H1 (cell line): ENCODE results near the gene ADAM12. TPM values are rescaled to one million over a fixed set of nuclear protein-coding genes. Genes with fewer than 3 reads are reported as not detected.

ENCODE experiments used
- CTCF ChIA-PET: fragments of 300-600 bp; sonication (Branson Sonifier 250); formaldehyde crosslinking; loops from one replicate; lab custom pipeline; 2021; ENCODE audit not compliant: partially characterized antibody; lab: Charles Lee
- POLR2A ChIA-PET: fragments of 300-600 bp; sonication (Branson Sonifier 250); formaldehyde crosslinking; loops from one replicate; lab custom pipeline; 2021; ENCODE audit warnings: inconsistent platforms; ENCODE audit not compliant: partially characterized antibody; lab: Charles Lee
- DNase-seq, 2 experiments: peaks; one replicate each; pipeline versions ENCODE4 v3.0.0 to v3.0.0-alpha.2; 2010 to 2022; ENCODE audit warnings: low spot score in 2 of 2, low read depth in 1 of 2, mixed read lengths in 1 of 2
- FAIRE-seq: peaks from 2 replicates; lab custom pipeline; 2011; peaks lifted over from hg19 to GRCh38; lab: Jason Lieb, UNC
- H2AFZ ChIP-seq: 2 replicates; pipeline ENCODE4 v1.8.1; 2012; ENCODE audit warnings: low read length, inconsistent platforms
- H2AK5ac ChIP-seq: 2 replicates; pipeline ENCODE4 v1.6.1; 2013; ENCODE audit warnings: low read depth, low read length
- H2BK120ac ChIP-seq: replicated peaks from 2 replicates; pipeline ENCODE3; 2013; ENCODE audit warnings: low read depth, low read length, inconsistent platforms
- H2BK12ac ChIP-seq: 2 replicates; pipeline ENCODE4 v1.6.1; 2013; ENCODE audit warnings: low read depth, low read length
- H2BK15ac ChIP-seq: 2 replicates; pipeline ENCODE4 v1.6.1; 2013; ENCODE audit warnings: low read length
- H2BK20ac ChIP-seq: 2 replicates; pipeline ENCODE4 v1.6.1; 2013; ENCODE audit warnings: low read length
- H2BK5ac ChIP-seq: 2 replicates; pipeline ENCODE4 v1.6.1; 2013; ENCODE audit warnings: low read depth, low read length
- H3K14ac ChIP-seq: 2 replicates; pipeline ENCODE4 v1.6.1; 2013; ENCODE audit warnings: inconsistent platforms; ENCODE audit not compliant: insufficient read length
- H3K18ac ChIP-seq: 2 replicates; pipeline ENCODE4 v1.6.1; 2013; ENCODE audit warnings: low read length; ENCODE audit errors: extremely low read depth
- H3K23ac ChIP-seq: 2 replicates; pipeline ENCODE4 v1.6.1; 2013; ENCODE audit warnings: inconsistent platforms; ENCODE audit not compliant: insufficient read length
- H3K23me2 ChIP-seq: 2 replicates; pipeline ENCODE4 v1.6.1; 2013; ENCODE audit warnings: low read depth, low read length
- H3K27ac ChIP-seq: 2 replicates; pipeline ENCODE4 v1.6.1; 2011; ENCODE audit warnings: low read depth, low read length, inconsistent platforms
- H3K27me3 ChIP-seq, 4 experiments: replicated peaks in 1 of 4; 1 replicate in 1 of 4; 2 replicates in 3 of 4; pipeline versions ENCODE4 v1.6.1 to v1.8.1; 2011 to 2013; ENCODE audit warnings: low read length in 3 of 4, mild to moderate bottlenecking in 3 of 4, inconsistent platforms in 2 of 4, mixed read lengths in 2 of 4, moderate library complexity in 1 of 4; ENCODE audit not compliant: control insufficient read depth in 3 of 4, insufficient read depth in 3 of 4; ENCODE audit errors: extremely low read depth in 1 of 4
- H3K36me3 ChIP-seq, 4 experiments: 2 replicates each; pipeline versions ENCODE4 v1.6.1 to v1.8.1; 2011 to 2013; ENCODE audit warnings: mild to moderate bottlenecking in 4 of 4, low read length in 3 of 4, moderate library complexity in 2 of 4, control low read depth in 1 of 4, inconsistent platforms in 1 of 4; ENCODE audit not compliant: insufficient read depth in 4 of 4, control insufficient read depth in 2 of 4
- H3K4ac ChIP-seq: replicated peaks from 2 replicates; pipeline ENCODE3; 2013; ENCODE audit warnings: low read length, low read depth, mixed read lengths, inconsistent platforms; ENCODE audit not compliant: insufficient read length
- H3K4me1 ChIP-seq, 4 experiments: replicated peaks in 1 of 4; 1 replicate in 1 of 4; 2 replicates in 3 of 4; pipeline versions ENCODE4 v1.6.1 to v1.8.1; 2011 to 2013; ENCODE audit warnings: low read length in 3 of 4, inconsistent platforms in 2 of 4, mixed read lengths in 1 of 4; ENCODE audit not compliant: insufficient read depth in 4 of 4, control insufficient read depth in 3 of 4
- H3K4me2 ChIP-seq, 2 experiments: 2 replicates each; pipeline versions ENCODE4 v1.6.1 to v1.8.1; 2011 to 2013; ENCODE audit warnings: low read depth in 2 of 2, low read length in 2 of 2, control low read depth in 1 of 2, inconsistent platforms in 1 of 2, mild to moderate bottlenecking in 1 of 2; ENCODE audit not compliant: insufficient read depth in 1 of 2
- H3K4me3 ChIP-seq, 4 experiments: fragments of 200-600, 300-600 bp in 1 of 4; sonication (generic), shearing (Covaris generic), sonication (Bioruptor Twin) in 1 of 4; 2 replicates each; pipeline versions ENCODE4 v1.5.1 to v1.8.1; 2011 to 2016; ENCODE audit warnings: low read length in 4 of 4, low read depth in 3 of 4, control low read depth in 2 of 4, inconsistent platforms in 2 of 4, mild to moderate bottlenecking in 2 of 4, mixed read lengths in 1 of 4, moderate library complexity in 1 of 4; ENCODE audit not compliant: insufficient read depth in 2 of 4; ENCODE audit errors: extremely low read depth in 1 of 4
- H3K56ac ChIP-seq: replicated peaks from 2 replicates; pipeline ENCODE3; 2013; ENCODE audit warnings: low read depth, mild to moderate bottlenecking, mixed read lengths, low read length, inconsistent platforms; ENCODE audit not compliant: insufficient read length
- H3K79me1 ChIP-seq: 2 replicates; pipeline ENCODE4 v1.6.1; 2013; ENCODE audit warnings: low read depth, low read length, control low read depth
- H3K79me2 ChIP-seq, 2 experiments: 2 replicates each; pipeline versions ENCODE4 v1.6.1 to v1.8.1; 2012 to 2013; ENCODE audit warnings: low read length in 2 of 2, mild to moderate bottlenecking in 2 of 2, inconsistent platforms in 1 of 2; ENCODE audit not compliant: insufficient read depth in 2 of 2, control insufficient read depth in 1 of 2
- H3K9ac ChIP-seq, 4 experiments: replicated peaks in 1 of 4; 1 replicate in 1 of 4; 2 replicates in 3 of 4; pipeline versions ENCODE4 v1.6.1 to v1.8.1; 2011 to 2013; ENCODE audit warnings: low read depth in 3 of 4, low read length in 3 of 4, control low read depth in 2 of 4, mild to moderate bottlenecking in 2 of 4, moderate library complexity in 2 of 4, inconsistent platforms in 1 of 4; ENCODE audit errors: extremely low read depth in 1 of 4
- H3K9me3 ChIP-seq, 2 experiments: 2 replicates each; pipeline versions ENCODE4 v1.6.1 to v1.8.1; 2012 to 2013; ENCODE audit warnings: mild to moderate bottlenecking in 2 of 2, moderate library complexity in 2 of 2, control low read depth in 1 of 2, inconsistent platforms in 1 of 2, low read depth in 1 of 2, low read length in 1 of 2, mixed read lengths in 1 of 2; ENCODE audit not compliant: insufficient read depth in 2 of 2
- H4K20me1 ChIP-seq, 2 experiments: replicated peaks in 1 of 2; 2 replicates each; pipeline versions ENCODE3 to v1.8.1; 2011 to 2013; ENCODE audit warnings: inconsistent platforms in 2 of 2, low read length in 2 of 2, mild to moderate bottlenecking in 1 of 2; ENCODE audit not compliant: insufficient read depth in 2 of 2, control insufficient read depth in 1 of 2
- H4K5ac ChIP-seq: 2 replicates; pipeline ENCODE4 v1.6.1; 2013; ENCODE audit warnings: low read length, low read depth, mixed read lengths, inconsistent platforms; ENCODE audit not compliant: insufficient read length
- H4K8ac ChIP-seq: 2 replicates; pipeline ENCODE4 v1.8.0; 2013; ENCODE audit warnings: mild to moderate bottlenecking, moderate library complexity, low read length, inconsistent platforms; ENCODE audit not compliant: insufficient read depth; ENCODE audit errors: extremely low read depth
- H4K91ac ChIP-seq: replicated peaks from 2 replicates; pipeline ENCODE3; 2013; ENCODE audit warnings: low read length, mixed read lengths, inconsistent platforms; ENCODE audit not compliant: insufficient read length
- CHD1 ChIP-seq: IDR thresholded peaks from 2 replicates; pipeline ENCODE4 v1.6.1; 2012; ENCODE audit warnings: low read depth, low read length, improper control_type of control experiment
- CTBP2 ChIP-seq: IDR thresholded peaks from 2 replicates; pipeline ENCODE4 v1.7.0; 2011; ENCODE audit warnings: borderline replicate concordance, mild to moderate bottlenecking, moderate library complexity, mixed read lengths, low read length; ENCODE audit not compliant: insufficient read depth, insufficient read length
- RXRA ChIP-seq: IDR thresholded peaks from 2 replicates; pipeline ENCODE4 v1.6.1; 2011; ENCODE audit warnings: low read depth, mild to moderate bottlenecking, low read length, moderate library complexity; ENCODE audit not compliant: insufficient read depth
- WGBS, 2 experiments: shearing (Covaris generic) in 1 of 2; methylation state at CpG; one replicate each; pipeline versions ENCODE4 v1.1.6 to v1.1.7; 2013 to 2015; ENCODE audit warnings: low lambda C conversion rate in 2 of 2, mixed read lengths in 2 of 2, inconsistent platforms in 1 of 2, low coverage in 1 of 2, missing lambda C conversion rate in 1 of 2; ENCODE audit not compliant: insufficient replicate concordance in 2 of 2, insufficient coverage in 1 of 2, insufficient read length in 1 of 2; ENCODE audit errors: extremely low coverage in 1 of 2, missing lambda C conversion rate in 1 of 2; 5-methylcytosine and 5-hydroxymethylcytosine counted together
- polyA plus RNA-seq, 7 experiments: library from polyadenylated mRNA; depleted of rRNA in 3 of 7; stranded (reverse) in 5 of 7; unstranded in 2 of 7; fragments of >200 nt in 5 of 7; fragments of 200-250 nt in 2 of 7; gene quantifications; 1 replicate in 5 of 7; 2 replicates in 1 of 7; 4 replicates in 1 of 7; pipeline versions ENCODE4 v1.2.1 to v1.2.3, GENCODE V29; 2011 to 2013; ENCODE audit warnings: missing spikeins in 2 of 7, mixed read lengths in 2 of 7
- total RNA-seq: library from RNA; stranded (reverse); fragmentation: NEBNext Ultra II Directional; extraction: Animal tissue kit (Norgen Biotek cat#: 25700); gene quantifications from 2 replicates; pipeline ENCODE4 v1.2.1, GENCODE V29; 2021
- TF ChIP-seq, protein P1 (sequence below): IDR thresholded peaks from 2 replicates; pipeline ENCODE4 v1.6.1; 2011; ENCODE audit warnings: low read length, improper control_type of control experiment

ADAM12 gene
- total and polyA plus RNA-seq, 2 of the 8 experiments (the other 6 are each of a cell fraction or from before 2014, with no cell fraction given) = 0.07 to 0.17 TPM

DNA sequence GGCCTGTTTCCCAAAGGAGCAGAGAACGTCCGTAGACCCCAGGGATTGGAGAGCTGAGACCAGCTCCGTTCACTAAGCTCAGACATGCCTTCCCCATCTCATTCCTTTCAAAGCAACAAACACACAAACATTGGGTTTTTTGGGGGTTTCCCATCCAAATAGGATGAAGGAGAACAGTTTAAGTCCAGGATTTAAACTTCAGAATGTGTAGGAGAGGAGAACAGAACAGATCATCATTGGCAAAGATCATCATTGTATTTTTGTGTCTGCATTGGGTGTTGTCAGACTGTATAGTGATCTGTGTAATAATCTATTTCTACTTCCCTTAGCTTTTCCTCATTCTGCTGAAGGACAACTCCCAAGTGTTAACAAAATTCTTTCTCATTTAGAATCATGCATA lies 314.0 kb downstream of the ADAM12 start:
- no peak for DNase-seq
- H3K27ac ChIP-seq = no peak overlapping the region
- H2AFZ ChIP-seq = no peak overlapping the region
- CTCF ChIA-PET = no interaction called here
- no peak for TF ChIP-seq CHD1
- TF ChIP-seq, protein P1, sequence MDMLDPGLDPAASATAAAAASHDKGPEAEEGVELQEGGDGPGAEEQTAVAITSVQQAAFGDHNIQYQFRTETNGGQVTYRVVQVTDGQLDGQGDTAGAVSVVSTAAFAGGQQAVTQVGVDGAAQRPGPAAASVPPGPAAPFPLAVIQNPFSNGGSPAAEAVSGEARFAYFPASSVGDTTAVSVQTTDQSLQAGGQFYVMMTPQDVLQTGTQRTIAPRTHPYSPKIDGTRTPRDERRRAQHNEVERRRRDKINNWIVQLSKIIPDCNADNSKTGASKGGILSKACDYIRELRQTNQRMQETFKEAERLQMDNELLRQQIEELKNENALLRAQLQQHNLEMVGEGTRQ = no peak
- no peak for TF ChIP-seq CTBP2
- no peak for TF ChIP-seq RXRA
- TF ChIP-seq, all 59 proteins: peak for 0
- no peak overlapping the region for H2BK12ac ChIP-seq
- H4K5ac ChIP-seq = no peak overlapping the region
- no peak overlapping the region for H3K9ac ChIP-seq
- H3K36me3 ChIP-seq = no peaks in the 10 kb centered on the region
- no peak overlapping the region for H2BK5ac ChIP-seq
- FAIRE-seq = no peak
- no peak overlapping the region for H3K4ac ChIP-seq
- H3K18ac ChIP-seq = no peak overlapping the region
- no peak overlapping the region for H2BK20ac ChIP-seq
- H3K27me3 ChIP-seq = no peaks in the 10 kb centered on the region
- H2AK5ac ChIP-seq = no peak overlapping the region
- POLR2A ChIA-PET = no interaction called here
- no peak overlapping the region for H2BK120ac ChIP-seq
- no peak overlapping the region for H2BK15ac ChIP-seq
- H3K56ac ChIP-seq = no peak overlapping the region
- H3K79me1 ChIP-seq = no peaks in the 10 kb centered on the region
- H3K4me2 ChIP-seq = no peak overlapping the region
- H3K23me2 ChIP-seq = no peaks in the 10 kb centered on the region; the same call in 1 of the 2 replicates
- H3K4me3 ChIP-seq = no peak overlapping the region
- no peaks in the 10 kb centered on the region for H3K9me3 ChIP-seq
- no peak overlapping the region for H3K23ac ChIP-seq
- WGBS, 2 experiments = 92% methylated on average over 3 of the region's 3 CpGs; no CpG with 5 or more reads in 1 of the 2 experiments
- no peak overlapping the region for H4K8ac ChIP-seq
- no peaks in the 10 kb centered on the region for H4K20me1 ChIP-seq
- no peaks in the 10 kb centered on the region for H3K4me1 ChIP-seq
- H3K14ac ChIP-seq = no peak overlapping the region
- no peaks in the 10 kb centered on the region for H3K79me2 ChIP-seq
- no peak overlapping the region for H4K91ac ChIP-seq
